ENCODE data around the gene GABRA4.

DNA sequence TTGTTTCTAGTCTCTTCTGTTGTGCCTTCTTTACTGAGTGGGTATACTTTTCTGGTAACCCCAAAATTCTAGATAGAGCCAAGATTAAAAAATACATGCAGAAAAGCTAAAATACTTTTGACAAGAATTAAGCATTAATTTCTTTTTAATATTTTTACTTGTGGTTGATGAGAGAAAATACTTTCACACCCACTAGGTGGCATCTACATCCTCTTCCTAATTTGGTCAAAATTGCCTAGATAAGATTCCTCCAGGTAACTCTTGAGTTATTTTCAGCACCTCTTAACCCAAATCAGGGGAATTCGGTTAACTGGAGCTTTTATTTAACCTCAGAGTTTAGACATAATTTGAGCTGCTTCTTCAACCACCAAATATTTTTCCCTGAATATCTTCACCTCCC, 55.9 kb downstream of the GABRA4 start:
- TF ChIP-seq CTCF (IDR thresholded peaks at IDR 0.05) (no peak), EZH2 (IDR thresholded peaks at IDR 0.05; ENCODE audit: borderline replicate concordance, insufficient read depth, low read depth, low read length, poor library complexity, severe bottlenecking) (no peak)
